K562 (cell line): ENCODE measurements around the gene RAP1A. TPM values are rescaled to one million over a fixed set of nuclear protein-coding genes. Genes with fewer than 3 reads are reported as not detected.

Experiments used
- ATAC-seq: fragments of 200-7000 bp; cut with Tn5 transposase; 3 replicates; pipeline ENCODE4 v1.9.1; 2020; ENCODE audit warnings: moderate library complexity
- BruUV-seq: library from RNA; stranded (reverse); fragments of 400-500 nt; replicated peaks from 2 replicates; lab custom pipeline; 2021; lab: Mats Ljungman, UMichigan
- CTCF ChIA-PET: fragments of 300-600 bp; formaldehyde crosslinking; extraction: SDS; loops from one replicate; lab custom pipeline; 2021; ENCODE audit warnings: low intra/inter-chr PET ratio; lab: Yijun Ruan, JAX
- POLR2A ChIA-PET: fragments of 300-600, 350-650 bp; sonication (Branson Sonifier 250); formaldehyde crosslinking; extraction: SDS; loops from one replicate; lab custom pipeline; 2021; ENCODE audit warnings: antibody characterized with exemption, inconsistent platforms; lab: Yijun Ruan, JAX
- DNase-seq, 4 experiments: peaks; one replicate each; pipeline versions ENCODE4 v3.0.0 to v3.0.0-alpha.2; 2011 to 2018; ENCODE audit warnings: low spot score in 3 of 4, mixed read lengths in 3 of 4; ENCODE audit errors: extremely low read depth in 1 of 4
- FAIRE-seq: peaks from 2 replicates; lab custom pipeline; 2011; peaks lifted over from hg19 to GRCh38; lab: Jason Lieb, UNC
- H2AFZ ChIP-seq: 2 replicates; pipeline ENCODE4 v1.6.0; 2011; ENCODE audit warnings: low read depth, low read length, control low read depth, inconsistent platforms
- H3K27ac ChIP-seq: fragments of 200-600 bp; 3 replicates; pipeline ENCODE4 v1.8.0; 2011; ENCODE audit warnings: low read depth, mild to moderate bottlenecking, control low read depth, inconsistent platforms, low read length, moderate library complexity, mixed read lengths; ENCODE audit errors: extremely low read depth
- H3K27me3 ChIP-seq, 2 experiments: fragments of 300-600 bp in 1 of 2; 2 replicates in 1 of 2; 3 replicates in 1 of 2; pipeline versions ENCODE4 v1.6.0 to v1.8.0; 2011; ENCODE audit warnings: inconsistent platforms in 2 of 2, low read length in 2 of 2, mild to moderate bottlenecking in 1 of 2, mixed read lengths in 1 of 2, moderate library complexity in 1 of 2; ENCODE audit not compliant: control insufficient read depth in 2 of 2, insufficient read depth in 2 of 2
- H3K36me3 ChIP-seq: fragments of 300-600 bp; 3 replicates; pipeline ENCODE4 v1.8.0; 2011; ENCODE audit warnings: mild to moderate bottlenecking, low read length, inconsistent platforms; ENCODE audit not compliant: control insufficient read depth, insufficient read depth
- H3K4me1 ChIP-seq, 2 experiments: fragments of 200-600 bp in 1 of 2; replicated peaks in 1 of 2; 2 replicates in 1 of 2; 3 replicates in 1 of 2; pipeline versions ENCODE4 v1.5.1 to v1.8.0; 2011; ENCODE audit warnings: inconsistent platforms in 2 of 2, low read length in 2 of 2, mild to moderate bottlenecking in 1 of 2, mixed read lengths in 1 of 2, moderate library complexity in 1 of 2; ENCODE audit not compliant: control insufficient read depth in 2 of 2, insufficient read depth in 2 of 2
- H3K4me2 ChIP-seq: 2 replicates; pipeline ENCODE4 v1.6.1; 2011; ENCODE audit warnings: low read length, control low read depth, inconsistent platforms, mixed read lengths; ENCODE audit not compliant: insufficient read depth
- H3K4me3 ChIP-seq: fragments of 200-600 bp; sonication (generic), shearing (Covaris generic); 2 replicates; pipeline ENCODE4 v1.5.1; 2016; ENCODE audit warnings: control low read depth, inconsistent platforms
- H3K79me2 ChIP-seq: fragments of 200-600 bp; 3 replicates; pipeline ENCODE4 v1.8.0; 2011; ENCODE audit warnings: low read length, inconsistent platforms; ENCODE audit not compliant: control insufficient read depth, insufficient read depth
- H3K9ac ChIP-seq, 2 experiments: 2 replicates each; pipeline versions ENCODE4 v1.6.0 to v1.6.1; 2011; ENCODE audit warnings: low read depth in 2 of 2, low read length in 2 of 2, control low read depth in 1 of 2, inconsistent platforms in 1 of 2, mild to moderate bottlenecking in 1 of 2, mixed read lengths in 1 of 2; ENCODE audit not compliant: insufficient read depth in 1 of 2
- H3K9me1 ChIP-seq: one replicate; pipeline ENCODE4 v1.6.0; 2011; ENCODE audit warnings: inconsistent platforms, mild to moderate bottlenecking, low read length, moderate library complexity; ENCODE audit not compliant: control insufficient read depth, insufficient read depth
- H3K9me3 ChIP-seq: replicated peaks from 2 replicates; pipeline ENCODE4 v1.5.1; 2011; ENCODE audit warnings: low read depth, low read length, inconsistent platforms; ENCODE audit not compliant: control insufficient read depth, insufficient read depth
- H4K20me1 ChIP-seq: replicated peaks from 2 replicates; pipeline ENCODE4 v1.6.1; 2011; ENCODE audit warnings: low read length, inconsistent platforms, mixed read lengths; ENCODE audit not compliant: control insufficient read depth, insufficient read depth
- ATF2 ChIP-seq: sonication (generic); formaldehyde crosslinking; IDR thresholded peaks from 2 replicates; pipeline ENCODE4 v1.8.1; 2022; ENCODE audit warnings: missing genetic modification reagents
- NCOA2 ChIP-seq, 2 experiments: fragments of 450-650 bp; IDR thresholded peaks; 2 replicates each; pipeline ENCODE4 v1.6.1; 2018; ENCODE audit warnings: mild to moderate bottlenecking in 2 of 2, moderate library complexity in 1 of 2; ENCODE audit not compliant: partially characterized antibody in 2 of 2
- SPI1 ChIP-seq: IDR thresholded peaks from 2 replicates; pipeline ENCODE4 v1.6.1; 2011; ENCODE audit warnings: low read depth, low read length, control low read depth, borderline replicate concordance
- SRF ChIP-seq, 2 experiments: fragments of 250-450, 450-650 bp in 1 of 2; sonication (Bioruptor Pico) in 1 of 2; sonication (generic) in 1 of 2; formaldehyde crosslinking; IDR thresholded peaks; 2 replicates each; pipeline versions ENCODE4 v1.5.0 to v1.5.1; 2020 to 2022; ENCODE audit warnings: mild to moderate bottlenecking in 1 of 2, missing genetic modification reagents in 1 of 2
- ZC3H11A ChIP-seq: IDR thresholded peaks from 2 replicates; pipeline ENCODE4 v1.6.1; 2012; ENCODE audit warnings: low read depth, low read length, improper control_type of control experiment
- ZNF316 ChIP-seq: fragments of 450-650 bp; IDR thresholded peaks from 2 replicates; pipeline ENCODE4 v1.6.1; 2016
- ZNF75A ChIP-seq: fragments of 450-650 bp; formaldehyde crosslinking; IDR thresholded peaks from 2 replicates; pipeline ENCODE4 v1.4.0; 2020; ENCODE audit warnings: mild to moderate bottlenecking
- WGBS: fragments of 100-300 bp; shearing (Covaris generic); methylation state at CpG from one replicate; pipeline ENCODE4 v1.1.6; 2016; ENCODE audit warnings: low coverage, mixed read lengths; ENCODE audit not compliant: insufficient coverage; ENCODE audit errors: missing lambda C conversion rate; 5-methylcytosine and 5-hydroxymethylcytosine counted together
- in situ Hi-C: fragments of 300-500 bp; cut with MboI; formaldehyde crosslinking; loops from 4 replicates; pipeline ENCODE4 v1.15.0; 2018; ENCODE audit warnings: inconsistent platforms, mixed read lengths
- intact Hi-C: fragments of 100-400 bp; cut with micrococcal nuclease; formaldehyde crosslinking; loops from 2 replicates; pipeline ENCODE4 v1.14.2; 2022
- polyA plus RNA-seq, 8 experiments: library from polyadenylated mRNA; depleted of rRNA in 4 of 8; stranded (reverse) in 5 of 8; unstranded in 3 of 8; fragments of >200 nt; fragmentation: Nextera tagmentation in 2 of 8; fragmentation: Illumina TruSeq in 1 of 8; extraction: Ambion mirVana in 2 of 8; extraction: Trizol in 1 of 8; gene quantifications; 2 replicates each; pipeline versions ENCODE4 v1.2.1 to v1.2.3, GENCODE V29; 2011 to 2014; ENCODE audit warnings: inconsistent platforms in 1 of 8, missing spikeins in 1 of 8
- total RNA-seq, 7 experiments: library from RNA; depleted of rRNA in 6 of 7; stranded (reverse); fragments of >200 nt in 6 of 7; fragmentation: Illumina TruSeq in 2 of 7; extraction: Trizol in 2 of 7; gene quantifications; 2 replicates each; pipeline versions ENCODE4 v1.2.1 to v1.2.3, GENCODE V29; 2011 to 2021; ENCODE audit warnings: low replicate concordance in 1 of 7
- TF ChIP-seq, protein P1 (sequence below): fragments of 450-650 bp; IDR thresholded peaks from 2 replicates; pipeline ENCODE4 v1.6.1; 2017; ENCODE audit warnings: antibody characterized with exemption

Gene RAP1A
- total and polyA plus RNA-seq, 9 of the 15 experiments (the other 6 are each of a cell fraction or from before 2014, with no cell fraction given), result 13.4 to 86.2 (median 32.5) TPM

GRCh38 chr1:111733992-111734341 is 114.4 kb downstream of the RAP1A start:
- Histone ChIP-seq H3K36me3 (no peaks in the 10 kb centered on the region), H3K9ac (no peak overlapping the region), H3K9me1 (peaks cover 2% of the 10 kb centered on the region), H3K27me3 (peaks cover 40 to 79% of the 10 kb centered on the region in 2 experiments), H3K9me3 (no peaks in the 10 kb centered on the region), H3K4me1 (peaks cover 4 to 23% of the 10 kb centered on the region in 2 experiments), H3K79me2 (no peaks in the 10 kb centered on the region), H3K27ac (no peak overlapping the region), H3K4me2 (no peak overlapping the region), H2AFZ (peak overlapping the region; percentile 22; the same call in 1 of the 2 replicates), H4K20me1 (no peaks in the 10 kb centered on the region; the same call in none of the 2 replicates), H3K4me3 (no peak overlapping the region)
- ATAC-seq, result no peak
- in situ Hi-C loops (no loop called here), intact Hi-C loops (no loop called here)
- WGBS, result 41% methylated on average over 5 of the region's 5 CpGs
- TF ChIP-seq ATF2 (CRISPR knock-in tag), result 0 out of 2 replicates have a peak, but pooled peaks have one; percentile 6
- no peak for TF ChIP-seq ZNF316
- no peak for TF ChIP-seq SRF (CRISPR knock-in tag; IDR thresholded peaks at IDR 0.05)
- TF ChIP-seq ZC3H11A, result no peak
- TF ChIP-seq SPI1, result peak; percentile 77; the same call in 1 of the 2 replicates
- TF ChIP-seq ZNF75A (CRISPR knock-in tag), result no peak
- TF ChIP-seq, protein P1, sequence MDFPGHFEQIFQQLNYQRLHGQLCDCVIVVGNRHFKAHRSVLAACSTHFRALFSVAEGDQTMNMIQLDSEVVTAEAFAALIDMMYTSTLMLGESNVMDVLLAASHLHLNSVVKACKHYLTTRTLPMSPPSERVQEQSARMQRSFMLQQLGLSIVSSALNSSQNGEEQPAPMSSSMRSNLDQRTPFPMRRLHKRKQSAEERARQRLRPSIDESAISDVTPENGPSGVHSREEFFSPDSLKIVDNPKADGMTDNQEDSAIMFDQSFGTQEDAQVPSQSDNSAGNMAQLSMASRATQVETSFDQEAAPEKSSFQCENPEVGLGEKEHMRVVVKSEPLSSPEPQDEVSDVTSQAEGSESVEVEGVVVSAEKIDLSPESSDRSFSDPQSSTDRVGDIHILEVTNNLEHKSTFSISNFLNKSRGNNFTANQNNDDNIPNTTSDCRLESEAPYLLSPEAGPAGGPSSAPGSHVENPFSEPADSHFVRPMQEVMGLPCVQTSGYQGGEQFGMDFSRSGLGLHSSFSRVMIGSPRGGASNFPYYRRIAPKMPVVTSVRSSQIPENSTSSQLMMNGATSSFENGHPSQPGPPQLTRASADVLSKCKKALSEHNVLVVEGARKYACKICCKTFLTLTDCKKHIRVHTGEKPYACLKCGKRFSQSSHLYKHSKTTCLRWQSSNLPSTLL, result no peak
- TF ChIP-seq NCOA2 (IDR thresholded peaks at IDR 0.05; ENCODE audit: partially characterized antibody in 2 of 2), result no peak
- POLR2A ChIA-PET, result interaction anchor here (0.6 to 1.9 kb wide), 4 partner anchors 10 to 282 kb away, joined by 3 to 5 read pairs (median 4); no protein-coding TSS in a partner anchor
- CTCF ChIA-PET, result interaction anchor here (0.7 kb wide), 1 partner anchor 13 kb away, joined by 3 read pairs; no protein-coding TSS in a partner anchor
- no TSS peak for BruUV-seq
- no peak for DNase-seq
- no peak for FAIRE-seq
